Sigmoid colon (tissue), 4 donors: ENCODE measurements around the gene ANKRD31.

Experiments
- CTCF ChIP-seq, 4 experiments: fragments of 450-650 bp in 3 of 4; fragments of 200-600 bp in 1 of 4; IDR thresholded peaks; one replicate each; pipeline ENCODE4 v1.5.1; 2016 to 2019; ENCODE audit warnings: antibody characterized with exemption in 4 of 4, mild to moderate bottlenecking in 3 of 4, moderate library complexity in 2 of 4
- POLR2A ChIP-seq, 2 donors: fragments of 450-650 bp; IDR thresholded peaks; one replicate each; pipeline ENCODE4 v1.6.1; 2016; ENCODE audit warnings: antibody characterized with exemption in 2 of 2, mild to moderate bottlenecking in 2 of 2, moderate library complexity in 2 of 2
- POLR2AphosphoS5 ChIP-seq, 4 donors: sonication (generic); formaldehyde crosslinking; IDR thresholded peaks; one replicate each; pipeline ENCODE4 v1.6.1; 2017; ENCODE audit warnings: antibody characterized with exemption in 4 of 4

- TF ChIP-seq CTCF (IDR thresholded peaks at IDR 0.05), result no peak
- TF ChIP-seq POLR2A (IDR thresholded peaks at IDR 0.05), result no peak
- TF ChIP-seq POLR2AphosphoS5 (IDR thresholded peaks at IDR 0.05), result no peak
Observed at GRCh38 chr5:75058986-75059535, 177.6 kb downstream of the ANKRD31 start.
